KMS-11 (cell line): ENCODE results near the gene CLUH.
"Not testable (repeated sequence)": the region's sequence is repeated elsewhere in the genome, so short reads cannot be mapped to it uniquely, and the experiment has no call there.

Experiments
- H2AFZ ChIP-seq: fragments of 200-600 bp; sonication (generic); 2 replicates; pipeline ENCODE4 v1.6.1; 2016; ENCODE audit warnings: antibody characterized with exemption, mixed run types, low read depth
- H3K27ac ChIP-seq: fragments of 200-600 bp; sonication (generic); 2 replicates; pipeline ENCODE4 v1.6.1; 2016; ENCODE audit warnings: mild to moderate bottlenecking, mixed run types
- H3K27me3 ChIP-seq: fragments of 200-600 bp; sonication (generic); 2 replicates; pipeline ENCODE4 v1.6.1; 2017; ENCODE audit warnings: mild to moderate bottlenecking, low read depth, mixed run types, moderate library complexity; ENCODE audit not compliant: insufficient read depth
- H3K36me3 ChIP-seq: fragments of 200-600 bp; sonication (generic); 2 replicates; pipeline ENCODE4 v1.6.1; 2017; ENCODE audit warnings: mild to moderate bottlenecking, mixed run types; ENCODE audit not compliant: insufficient read depth
- H3K4me1 ChIP-seq: fragments of 200-600 bp; sonication (generic); 2 replicates; pipeline ENCODE4 v1.6.1; 2016; ENCODE audit warnings: mild to moderate bottlenecking, low read depth, mixed run types; ENCODE audit not compliant: poor library complexity, severe bottlenecking
- H3K4me2 ChIP-seq: fragments of 200-600 bp; sonication (generic); 2 replicates; pipeline ENCODE4 v1.7.0; 2016; ENCODE audit warnings: mild to moderate bottlenecking, mixed run types
- H3K4me3 ChIP-seq: fragments of 200-600 bp; sonication (generic); IDR thresholded peaks from 2 replicates; pipeline ENCODE4 v1.6.1; 2017; ENCODE audit warnings: low read depth, low read length, mixed read lengths; ENCODE audit not compliant: insufficient read depth
- H3K79me2 ChIP-seq: fragments of 200-600 bp; sonication (generic); 2 replicates; pipeline ENCODE4 v1.6.1; 2016; ENCODE audit warnings: low read depth, mixed run types; ENCODE audit not compliant: insufficient read depth
- H3K9ac ChIP-seq: fragments of 200-600 bp; sonication (generic); 2 replicates; pipeline ENCODE4 v1.6.1; 2016; ENCODE audit warnings: mild to moderate bottlenecking, mixed run types
- H4K20me1 ChIP-seq: fragments of 200-600 bp; sonication (generic); 2 replicates; pipeline ENCODE4 v1.6.1; 2016; ENCODE audit warnings: mild to moderate bottlenecking, mixed run types; ENCODE audit not compliant: insufficient read depth
- CTCF ChIP-seq: fragments of 200-600 bp; sonication (generic); conservative IDR thresholded peaks from 2 replicates; pipeline ENCODE4 v1.6.1; 2017; ENCODE audit warnings: low read depth, mild to moderate bottlenecking, antibody characterized with exemption, low read length, moderate library complexity, mixed read lengths

CLUH gene

DNA sequence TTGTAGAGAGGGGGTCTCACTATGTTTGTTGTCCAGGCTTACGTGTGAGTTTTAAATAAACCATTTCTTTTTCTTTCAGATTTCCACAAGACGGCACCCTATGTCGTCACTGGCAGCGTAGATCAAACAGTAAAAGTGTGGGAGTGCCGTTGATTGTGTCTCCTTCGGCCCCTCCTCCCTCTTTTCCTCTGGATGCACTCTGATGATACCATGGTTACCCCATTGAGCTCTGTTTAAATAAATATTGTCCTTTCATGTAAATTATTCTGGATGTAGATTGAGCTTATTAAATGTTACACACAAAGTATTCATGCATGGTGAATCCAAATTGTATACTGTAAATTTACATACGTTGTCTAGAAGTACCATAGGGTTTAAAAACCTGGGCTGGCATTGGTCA, 29.9 kb downstream of the CLUH start:
- Histone ChIP-seq H3K27ac (no peak overlapping the region), H3K4me2 (no peak overlapping the region), H3K36me3 (no peaks in the 10 kb centered on the region), H3K4me1 (no peaks in the 10 kb centered on the region), H3K27me3 (no peaks in the 10 kb centered on the region), H4K20me1 (no peaks in the 10 kb centered on the region), H3K4me3 (no peak overlapping the region), H3K9ac (no peak overlapping the region), H2AFZ (no peak overlapping the region), H3K79me2 (no peaks in the 10 kb centered on the region)
- no peak for TF ChIP-seq CTCF

DNA sequence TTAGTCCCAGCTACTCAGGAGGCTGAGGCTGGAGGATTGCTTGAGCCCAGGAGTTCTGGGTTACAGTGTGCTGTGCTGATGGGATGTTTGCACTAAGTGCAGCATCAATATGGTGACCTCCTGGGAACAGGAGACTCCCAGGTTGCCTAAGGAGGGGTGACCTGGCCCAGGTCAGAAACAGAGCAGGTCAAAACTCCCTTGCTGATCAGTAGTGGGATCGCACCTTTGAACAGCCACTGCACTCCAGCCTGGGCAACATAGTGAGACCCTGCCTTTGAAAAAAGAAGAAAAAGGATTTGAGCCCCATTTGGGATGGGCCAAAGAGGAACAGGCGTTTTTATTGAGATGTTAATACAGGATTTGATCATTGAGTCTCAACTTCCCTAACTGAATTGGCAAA, 30.6 kb downstream of the CLUH start:
- Histone ChIP-seq H3K27me3 (no peaks in the 10 kb centered on the region), H3K4me1 (no peaks in the 10 kb centered on the region), H3K79me2 (no peaks in the 10 kb centered on the region), H3K9ac (no peak overlapping the region), H3K27ac (no peak overlapping the region), H3K4me3 (no peak overlapping the region), H3K36me3 (no peaks in the 10 kb centered on the region), H3K4me2 (no peak overlapping the region), H2AFZ (no peak overlapping the region), H4K20me1 (no peaks in the 10 kb centered on the region)
- TF ChIP-seq CTCF, result no peak

- H3K4me2 ChIP-seq, H4K20me1 ChIP-seq, H2AFZ ChIP-seq, H3K9ac ChIP-seq, H3K27me3 ChIP-seq, H3K27ac ChIP-seq, H3K4me3 ChIP-seq, H3K79me2 ChIP-seq, H3K4me1 ChIP-seq, H3K36me3 ChIP-seq: not testable (repeated sequence)
Observed at GRCh38 chr17:2679247-2679646, 32.3 kb downstream of the CLUH start.

- Histone ChIP-seq H3K36me3 (peaks cover 4% of the 10 kb centered on the region; the same call in 1 of the 2 replicates), H3K79me2 (no peaks in the 10 kb centered on the region), H3K4me1 (no peaks in the 10 kb centered on the region), H3K4me2 (no peak overlapping the region), H3K27me3 (no peaks in the 10 kb centered on the region), H3K9ac (no peak overlapping the region), H2AFZ (no peak overlapping the region), H3K4me3 (no peak overlapping the region), H3K27ac (no peak overlapping the region), H4K20me1 (no peaks in the 10 kb centered on the region)
- no peak for TF ChIP-seq CTCF
Observed at GRCh38 chr17:2672026-2672425, 39.5 kb downstream of the CLUH start.

GRCh38 chr17:2660410-2660809, 51.2 kb downstream of the CLUH start:
- H3K27me3 ChIP-seq, H3K4me2 ChIP-seq, H3K27ac ChIP-seq, H4K20me1 ChIP-seq, H3K4me3 ChIP-seq, H3K36me3 ChIP-seq, H2AFZ ChIP-seq, H3K9ac ChIP-seq, H3K4me1 ChIP-seq: not testable (repeated sequence)
- peaks cover 68% of the 10 kb centered on the region for H3K79me2 ChIP-seq

DNA sequence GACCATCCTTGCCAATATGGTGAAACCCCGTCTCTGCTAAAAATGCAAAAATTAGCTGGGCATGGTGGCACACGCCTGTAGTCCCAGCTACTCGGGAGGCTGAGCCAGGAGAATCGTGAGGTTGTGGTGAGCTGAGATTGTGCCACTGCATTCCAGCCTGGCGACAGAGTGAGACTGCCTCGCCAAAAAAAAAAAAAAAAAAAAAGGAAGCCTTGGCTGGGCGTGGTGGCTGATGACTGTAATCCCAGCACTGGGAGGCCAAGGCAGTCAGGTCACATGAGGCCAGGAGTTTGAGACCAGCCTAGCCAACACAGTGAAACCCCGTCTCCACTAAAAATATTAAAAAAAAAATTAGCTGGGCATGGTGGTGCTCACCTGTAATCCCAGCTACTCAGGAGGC, 52.2 kb downstream of the CLUH start:
- not testable (repeated sequence) for H3K4me1 ChIP-seq, H3K4me3 ChIP-seq, H3K27me3 ChIP-seq, H3K36me3 ChIP-seq, H3K27ac ChIP-seq, H2AFZ ChIP-seq, H3K9ac ChIP-seq, H4K20me1 ChIP-seq, H3K4me2 ChIP-seq
- H3K79me2 ChIP-seq, result peaks cover 73% of the 10 kb centered on the region
